ENCODE measurements around the gene XCL1. TPM values are rescaled to one million over a fixed set of nuclear protein-coding genes. Genes with fewer than 3 reads are reported as not detected.
"Not testable (repeated sequence)": the region's sequence is repeated elsewhere in the genome, so short reads cannot be mapped to it uniquely, and the experiment has no call there.

The XCL1 gene, protein sequence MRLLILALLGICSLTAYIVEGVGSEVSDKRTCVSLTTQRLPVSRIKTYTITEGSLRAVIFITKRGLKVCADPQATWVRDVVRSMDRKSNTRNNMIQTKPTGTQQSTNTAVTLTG
- total RNA-seq (2016; rRNA removed; fragmentation: Illumina TruSeq; extraction: Trizol) (0.90 and 2.5 TPM in 2 replicates), polyA plus RNA-seq (2011; rRNA removed) (7.6 and 9.4 TPM in 2 replicates), polyA minus RNA-seq (2011; rRNA and poly(A)+ RNA removed; ENCODE audit: low replicate concordance) (0.70 and 2.1 TPM in 2 replicates), Bru-seq, nascent RNA (percentile 50 among the genes with signal in this experiment), BruChase-seq, experiment 1, labeled RNA remaining after a 6-hour chase (percentile 60 among the genes with signal in this experiment), BruChase-seq, experiment 2, labeled RNA remaining after a 2-hour chase (percentile 59 among the genes with signal in this experiment)
- total RNA-seq (2016; cell fraction: cytosol; rRNA removed; fragmentation: Illumina TruSeq; extraction: Trizol; ENCODE audit: low read depth), result 1.3 and 1.5 TPM in 2 replicates
- total RNA-seq (2016; cell fraction: insoluble cytoplasmic fraction; rRNA removed; fragmentation: Illumina TruSeq; extraction: Trizol), result 1.6 and 1.8 TPM in 2 replicates
- total RNA-seq (2016; cell fraction: membrane; rRNA removed; fragmentation: Illumina TruSeq; extraction: Trizol), result 1.2 and 1.8 TPM in 2 replicates
- 3.9 and 4.0 TPM in 2 replicates for total RNA-seq (2016; cell fraction: nucleus; rRNA removed; fragmentation: Illumina TruSeq; extraction: Trizol)
- 1.5 and 1.6 TPM in 2 replicates for polyA plus RNA-seq (2011; cell fraction: cytosol; rRNA removed)
- polyA plus RNA-seq (2011; cell fraction: nucleus; rRNA removed), result 24.4 and 25.3 TPM in 2 replicates
- polyA plus RNA-seq (2012), result 4.1 and 4.2 TPM in 2 replicates
- polyA plus RNA-seq (2016; cell fraction: cytosol; fragmentation: Illumina TruSeq; extraction: Trizol; ENCODE audit: low read depth), result 0.75 and 1.1 TPM in 2 replicates
- 0.89 and 1.1 TPM in 2 replicates for polyA plus RNA-seq (2016; cell fraction: insoluble cytoplasmic fraction; fragmentation: Illumina TruSeq; extraction: Trizol; ENCODE audit: low read depth)
- 1.0 and 1.3 TPM in 2 replicates for polyA plus RNA-seq (2016; cell fraction: membrane; fragmentation: Illumina TruSeq; extraction: Trizol; ENCODE audit: low read depth)
- 14.2 and 14.3 TPM in 2 replicates for polyA plus RNA-seq (2016; cell fraction: nucleus; fragmentation: Illumina TruSeq; extraction: Trizol; ENCODE audit: insufficient read depth, low read depth)
- polyA minus RNA-seq (2011; cell fraction: cytosol; rRNA and poly(A)+ RNA removed), result 0.59 TPM in 1 of 2 replicates, not detected in the other
- polyA minus RNA-seq (2011; cell fraction: nucleus; rRNA and poly(A)+ RNA removed), result 4.6 and 6.7 TPM in 2 replicates
- long read RNA-seq, experiment 1, partial matches to known transcripts, result 0 of 2 reads
- long read RNA-seq, experiment 1, other reads (novel, unspliced or antisense), result 2 of 2 reads
- long read RNA-seq, experiment 2, partial matches to known transcripts, result 0 of 3 reads
- long read RNA-seq, experiment 2, other reads (novel, unspliced or antisense), result 3 of 3 reads

DNA sequence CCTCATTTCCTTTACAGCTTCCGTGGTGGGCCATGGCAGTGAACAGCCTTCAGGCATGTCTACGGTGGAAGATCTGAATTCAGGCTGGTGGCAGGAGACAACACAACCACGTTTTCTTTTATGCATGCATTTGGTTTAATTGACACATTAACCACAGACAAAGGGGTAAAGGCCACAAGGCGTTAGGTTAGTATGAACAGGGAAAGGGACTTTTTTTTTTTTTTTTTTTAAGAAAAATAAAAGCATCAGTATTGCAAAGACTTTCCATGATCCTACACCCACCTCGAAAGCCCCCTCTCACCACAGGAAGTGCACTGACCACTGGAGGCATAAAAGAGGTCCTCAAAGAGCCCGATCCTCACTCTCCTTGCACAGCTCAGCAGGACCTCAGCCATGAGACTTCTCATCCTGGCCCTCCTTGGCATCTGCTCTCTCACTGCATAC, at the start of gene XCL1:
Gene XCL1, plus strand, starts transcription at position 361 of the 444 bp plus-strand sequence. Its CDS starts 33 bp downstream, at position 394.
- BruUV-seq (replicated peaks); H3K27me3 ChIP-seq (ENCODE audit: control insufficient read depth in 1 of 2, insufficient read depth in 2 of 2, low read length in 2 of 2); POLR2A ChIA-PET; H3K27ac ChIP-seq (ENCODE audit: extremely low read length, insufficient read depth, low read length); DNase-seq (ENCODE audit: low spot score); H3K79me2 ChIP-seq (ENCODE audit: insufficient read depth, low read length); H3K36me3 ChIP-seq (replicated peaks in 1 of 2; ENCODE audit: control insufficient read depth in 1 of 2, insufficient read depth in 2 of 2, low read length in 2 of 2); in situ Hi-C loops (cut with HindIII; ENCODE audit: extremely low pct_ligation_motif_present, low pct_unique_long_range_greater_than_20kb); intact Hi-C loops (cut with micrococcal nuclease; ENCODE audit: unreplicated experiment); H2AFZ ChIP-seq (ENCODE audit: low read length); ATAC-seq; H3K4me2 ChIP-seq (ENCODE audit: low read depth, low read length); H3K4me3 ChIP-seq (replicated peaks in 1 of 3; ENCODE audit: insufficient read depth in 1 of 3, low read depth in 2 of 3, low read length in 3 of 3); H4K20me1 ChIP-seq (ENCODE audit: insufficient read depth, low read length); H3K9me3 ChIP-seq (ENCODE audit: low read length); H3K9ac ChIP-seq (ENCODE audit: insufficient read depth, low read depth, low read length); H3K4me1 ChIP-seq (ENCODE audit: insufficient read depth, low read length): not testable (repeated sequence)
- 98% methylated on average over 4 of the region's 6 CpGs for WGBS (ENCODE audit: low lambda C conversion rate)
- CTCF ChIA-PET (ENCODE audit: low intra/inter-chr PET ratio, low total read pairs), result interaction anchor here (1.0 kb wide), 1 partner anchor 137 kb away, joined by 5 read pairs; no protein-coding TSS in a partner anchor
- peak; percentile 8 for FAIRE-seq

GRCh38 chr1:168529518-168529917, 46.9 kb upstream of the XCL1 start:
- H3K27ac ChIP-seq (ENCODE audit: extremely low read length, insufficient read depth, low read length), result no peak overlapping the region
- TF ChIP-seq CEBPB (IDR thresholded peaks at IDR 0.05; ENCODE audit: borderline replicate concordance, low read depth, low read length) (peak; percentile 20; the same call in 1 of the 2 replicates), TRIM24 (CRISPR knock-in tag; IDR thresholded peaks at IDR 0.05) (no peak)
- CTCF ChIA-PET (ENCODE audit: low intra/inter-chr PET ratio, low total read pairs), result no interaction called here
- H3K9me3 ChIP-seq (ENCODE audit: low read length), result no peaks in the 10 kb centered on the region
- in situ Hi-C loops (cut with HindIII; ENCODE audit: extremely low pct_ligation_motif_present, low pct_unique_long_range_greater_than_20kb) (no loop called here), intact Hi-C loops (cut with micrococcal nuclease; ENCODE audit: unreplicated experiment) (no loop called here)
- no TSS peak for BruUV-seq (replicated peaks)
- no peaks in the 10 kb centered on the region for H3K4me1 ChIP-seq (ENCODE audit: insufficient read depth, low read length)
- H2AFZ ChIP-seq (ENCODE audit: low read length), result no peak overlapping the region
- POLR2A ChIA-PET, result no interaction called here
- H3K9ac ChIP-seq (ENCODE audit: insufficient read depth, low read depth, low read length), result no peak overlapping the region
- no peaks in the 10 kb centered on the region for H3K27me3 ChIP-seq (ENCODE audit: control insufficient read depth in 1 of 2, insufficient read depth in 2 of 2, low read length in 2 of 2)
- H3K4me2 ChIP-seq (ENCODE audit: low read depth, low read length), result no peak overlapping the region
- H4K20me1 ChIP-seq (ENCODE audit: insufficient read depth, low read length), result no peaks in the 10 kb centered on the region
- 91% methylated on average over 1 of the region's 1 CpG for WGBS (ENCODE audit: low lambda C conversion rate)
- H3K36me3 ChIP-seq (replicated peaks in 1 of 2; ENCODE audit: control insufficient read depth in 1 of 2, insufficient read depth in 2 of 2, low read length in 2 of 2), result no peaks in the 10 kb centered on the region
- ATAC-seq (no peak), DNase-seq (ENCODE audit: low spot score) (no peak), FAIRE-seq (no peak)
- H3K4me3 ChIP-seq (replicated peaks in 1 of 3; ENCODE audit: insufficient read depth in 1 of 3, low read depth in 2 of 3, low read length in 3 of 3), result no peak overlapping the region
- no peaks in the 10 kb centered on the region for H3K79me2 ChIP-seq (ENCODE audit: insufficient read depth, low read length)
